Activated naive CD4-positive, alpha-beta T cell treated with anti-CD3 and anti-CD28 coated beads for 36 hours (primary cell): ENCODE data around the gene CEP72. TPM values are rescaled to one million over a fixed set of nuclear protein-coding genes. Genes with fewer than 3 reads are reported as not detected.

Source experiments
- CTCF ChIA-PET: fragments of 350-600 bp; sonication (Branson Sonifier 250); formaldehyde crosslinking; loops from one replicate; lab custom pipeline; 2021; ENCODE audit warnings: antibody characterized with exemption; lab: Charles Lee
- DNase-seq: peaks from one replicate; pipeline ENCODE4 v3.0.0-alpha.2; 2020
- H3K27ac Mint-ChIP-seq: one replicate; pipeline ENCODE4 v1.8.0; 2021; ENCODE audit warnings: mild to moderate bottlenecking, mixed read lengths
- H3K27me3 Mint-ChIP-seq: one replicate; pipeline ENCODE4 v1.8.0; 2021; ENCODE audit warnings: low read depth, mixed read lengths
- H3K36me3 Mint-ChIP-seq: one replicate; pipeline ENCODE4 v1.8.0; 2021; ENCODE audit warnings: low read depth, mixed read lengths
- H3K4me1 Mint-ChIP-seq: one replicate; pipeline ENCODE4 v1.8.0; 2021; ENCODE audit warnings: low read depth, mixed read lengths
- H3K4me3 Mint-ChIP-seq: one replicate; pipeline ENCODE4 v1.8.0; 2021; ENCODE audit warnings: mild to moderate bottlenecking, moderate library complexity, mixed read lengths
- H3K9me3 Mint-ChIP-seq: one replicate; pipeline ENCODE4 v1.8.0; 2021; ENCODE audit warnings: mixed read lengths
- intact Hi-C: fragments of 100-400 bp; cut with micrococcal nuclease; formaldehyde crosslinking; loops from one replicate; pipeline ENCODE4 v1.15.1; 2023
- total RNA-seq, 2 experiments: library from RNA; stranded (reverse); gene quantifications; one replicate each; pipeline ENCODE4 v1.2.3, GENCODE V29; 2021

The CEP72 gene
- total RNA-seq, 2 experiments from 2014 or later: 18.3 to 18.8 TPM

DNA sequence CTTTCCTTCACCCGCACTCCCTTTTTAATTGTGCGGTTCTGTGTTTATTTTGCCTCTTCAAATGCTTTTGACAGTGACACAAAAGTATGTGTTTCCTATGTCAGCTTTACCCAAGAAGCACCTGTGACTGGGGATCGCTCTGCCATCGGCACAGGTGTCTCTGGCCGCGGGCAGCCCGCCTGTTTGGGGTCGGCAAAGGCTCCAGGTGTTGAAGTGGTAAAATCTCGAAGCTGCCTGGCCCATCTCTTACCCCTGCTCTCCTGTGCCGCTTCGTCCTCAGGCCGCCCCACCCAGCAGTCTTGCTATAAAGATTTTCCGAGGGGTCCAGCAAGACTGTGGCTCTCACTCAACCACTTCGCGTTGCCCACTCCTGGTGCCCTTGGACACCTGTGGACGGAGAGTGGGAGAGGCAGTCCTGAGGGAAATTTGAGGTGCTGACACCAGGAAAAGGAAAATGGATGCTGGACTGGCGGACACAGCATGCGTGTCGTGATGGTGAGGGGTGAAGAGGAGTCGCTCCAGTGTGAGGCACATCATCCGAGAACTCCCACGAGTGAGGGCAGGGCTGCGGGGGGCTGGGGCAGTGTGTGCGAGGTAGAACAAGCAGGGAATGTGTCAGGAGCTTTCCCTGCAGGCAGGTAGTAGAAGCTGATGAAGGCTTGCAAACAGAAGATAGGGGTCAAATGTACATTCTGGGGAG is 29.1 kb upstream of the CEP72 start:
- H3K27me3 Mint-ChIP-seq: peaks cover 34% of the 10 kb centered on the region
- intact Hi-C loops: no loop called here
- CTCF ChIA-PET: no interaction called here

DNA sequence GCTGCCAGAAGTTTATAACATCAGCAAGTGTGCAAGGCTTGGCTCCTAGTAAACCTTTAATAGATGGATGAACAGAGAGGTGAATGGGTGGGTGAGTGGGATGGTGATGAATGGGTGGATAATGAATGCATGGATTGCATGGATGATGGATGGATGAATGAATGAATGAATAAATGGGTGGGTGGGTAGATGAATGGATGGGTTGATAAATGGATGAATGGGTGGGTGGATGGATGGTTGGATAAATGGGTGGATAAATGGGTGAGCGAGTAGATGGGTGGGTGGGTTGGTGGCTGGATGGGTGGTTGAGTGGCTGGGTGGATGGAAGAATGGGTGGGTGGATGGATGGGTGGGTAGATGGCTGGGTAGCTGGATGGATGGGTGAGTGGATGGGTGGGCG is 28.5 kb upstream of the CEP72 start:
- no peak for DNase-seq
- Mint-ChIP-seq H3K27ac (no peak overlapping the region), H3K4me3 (no peak overlapping the region), H3K4me1 (no peaks in the 10 kb centered on the region), H3K27me3 (peaks cover 31% of the 10 kb centered on the region), H3K36me3 (no peaks in the 10 kb centered on the region), H3K9me3 (peaks cover 5% of the 10 kb centered on the region)
- CTCF ChIA-PET: no interaction called here
- intact Hi-C loops: no loop called here

More for the DNA sequence above, 29.1 kb upstream of the CEP72 start:
- Mint-ChIP-seq H3K36me3 (no peaks in the 10 kb centered on the region), H3K4me3 (no peak overlapping the region), H3K9me3 (peaks cover 5% of the 10 kb centered on the region), H3K4me1 (no peaks in the 10 kb centered on the region), H3K27ac (no peak overlapping the region)
- no peak for DNase-seq

DNA sequence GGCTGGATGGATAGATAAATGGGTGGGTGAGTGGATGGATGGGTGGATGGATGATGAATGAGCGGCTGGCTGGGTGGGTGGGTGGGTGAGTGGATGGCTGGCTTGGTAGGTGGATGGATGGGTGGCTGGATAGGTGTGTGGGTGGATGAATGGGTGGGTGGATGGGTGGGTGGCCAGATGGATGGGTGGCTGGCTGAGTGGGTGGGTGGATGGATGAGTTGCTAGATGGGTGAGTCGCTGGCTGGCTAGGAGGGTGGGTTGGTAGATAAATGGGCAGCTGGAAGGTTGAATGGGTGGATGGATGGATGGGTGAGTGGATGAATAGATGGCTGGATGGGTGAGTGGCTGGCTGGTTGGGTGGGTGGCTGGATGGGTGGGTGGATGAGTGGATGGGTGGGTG is 27.9 kb upstream of the CEP72 start:
- no peak for DNase-seq
- Mint-ChIP-seq H3K9me3 (peaks cover 5% of the 10 kb centered on the region), H3K27me3 (peaks cover 28% of the 10 kb centered on the region), H3K4me3 (no peak overlapping the region), H3K4me1 (no peaks in the 10 kb centered on the region), H3K36me3 (no peaks in the 10 kb centered on the region), H3K27ac (no peak overlapping the region)
- intact Hi-C loops: no loop called here
- CTCF ChIA-PET: no interaction called here

DNA sequence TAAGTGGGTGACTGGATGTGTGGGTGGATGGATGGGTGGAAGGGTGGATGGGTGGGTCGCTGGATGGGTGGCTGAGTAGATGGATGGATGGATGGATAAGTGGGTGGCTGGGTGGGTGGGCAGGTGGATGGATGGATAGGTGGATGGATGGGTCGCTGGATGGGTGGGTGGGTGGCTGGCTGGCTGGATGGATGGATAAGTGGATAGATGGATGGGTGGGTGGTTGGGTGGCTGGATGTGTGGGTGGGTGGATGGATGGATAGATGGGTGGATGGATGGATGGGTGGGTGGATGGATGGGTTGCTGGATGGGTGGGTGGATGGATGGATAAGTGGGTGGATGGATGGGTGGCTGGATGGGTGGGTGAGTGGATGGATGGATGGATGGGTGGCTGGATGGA is 27.3 kb upstream of the CEP72 start:
- Mint-ChIP-seq H3K4me1 (no peaks in the 10 kb centered on the region), H3K36me3 (no peaks in the 10 kb centered on the region), H3K9me3 (peaks cover 9% of the 10 kb centered on the region), H3K27me3 (peaks cover 33% of the 10 kb centered on the region), H3K27ac (no peak overlapping the region), H3K4me3 (no peak overlapping the region)
- CTCF ChIA-PET: no interaction called here
- no peak for DNase-seq
- intact Hi-C loops: no loop called here

DNA sequence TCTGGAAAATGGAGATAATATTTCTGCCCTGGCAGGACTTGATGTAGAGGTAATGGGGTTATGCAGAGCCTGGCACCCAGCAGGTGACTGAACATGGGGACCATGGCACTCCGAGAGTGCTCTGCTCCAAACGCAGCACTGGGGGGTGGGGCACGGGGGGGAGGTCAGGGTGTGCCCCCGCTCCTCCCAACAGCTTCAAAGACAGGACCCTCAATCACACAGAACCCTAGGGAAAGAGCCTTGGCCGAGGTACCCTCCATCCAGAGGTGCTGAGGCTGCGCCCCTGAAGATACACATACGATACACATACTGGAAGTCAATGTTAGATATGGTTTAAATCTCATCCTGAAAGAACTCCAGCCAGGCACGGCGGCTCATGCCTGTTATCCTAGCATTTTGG is 26.6 kb upstream of the CEP72 start:
- peaks cover 13% of the 10 kb centered on the region for H3K9me3 Mint-ChIP-seq
- H3K4me1 Mint-ChIP-seq: no peaks in the 10 kb centered on the region
- H3K36me3 Mint-ChIP-seq: no peaks in the 10 kb centered on the region
- no peak overlapping the region for H3K27ac Mint-ChIP-seq
- H3K4me3 Mint-ChIP-seq: no peak overlapping the region
- H3K27me3 Mint-ChIP-seq: peaks cover 29% of the 10 kb centered on the region
- intact Hi-C loops: no loop called here
- DNase-seq: no peak
- CTCF ChIA-PET: no interaction called here

DNA sequence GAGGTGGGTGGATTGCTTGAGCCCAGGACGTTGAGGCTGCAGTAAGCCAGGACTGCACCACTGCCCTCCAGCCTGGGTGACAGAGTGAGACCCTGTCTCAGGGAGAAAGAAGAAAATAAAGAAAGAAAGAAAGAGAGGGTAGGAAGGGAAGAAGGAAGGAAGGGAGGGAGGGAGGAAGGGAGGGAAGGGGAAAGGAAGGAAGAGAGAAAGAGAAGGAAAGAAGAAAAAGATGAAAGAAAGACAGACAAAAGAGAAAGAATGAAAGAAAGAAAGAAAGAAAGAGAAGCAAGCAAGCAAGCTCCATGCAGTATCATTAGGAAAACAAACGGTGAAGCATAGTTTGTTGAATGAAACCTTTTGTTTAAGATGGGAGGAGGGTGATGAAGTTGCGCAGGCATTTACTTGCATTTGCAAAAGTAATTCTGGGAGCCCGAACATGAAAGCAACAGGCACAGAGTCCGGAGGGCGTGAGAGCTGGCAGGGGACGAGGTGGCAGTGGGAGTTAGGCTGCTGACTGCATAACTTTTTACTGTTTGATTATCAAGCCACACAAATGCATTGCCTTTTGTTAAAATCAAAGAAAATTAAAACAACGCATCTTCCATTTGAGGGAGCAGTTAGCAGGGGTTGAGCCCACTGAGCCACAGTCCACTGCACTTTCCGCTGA is 26.0 kb upstream of the CEP72 start:
- Mint-ChIP-seq H3K27me3 (peaks cover 24% of the 10 kb centered on the region), H3K36me3 (no peaks in the 10 kb centered on the region), H3K4me3 (no peak overlapping the region), H3K4me1 (no peaks in the 10 kb centered on the region), H3K27ac (no peak overlapping the region), H3K9me3 (peaks cover 13% of the 10 kb centered on the region)
- no peak for DNase-seq
- intact Hi-C loops: no loop called here
- CTCF ChIA-PET: no interaction called here

DNA sequence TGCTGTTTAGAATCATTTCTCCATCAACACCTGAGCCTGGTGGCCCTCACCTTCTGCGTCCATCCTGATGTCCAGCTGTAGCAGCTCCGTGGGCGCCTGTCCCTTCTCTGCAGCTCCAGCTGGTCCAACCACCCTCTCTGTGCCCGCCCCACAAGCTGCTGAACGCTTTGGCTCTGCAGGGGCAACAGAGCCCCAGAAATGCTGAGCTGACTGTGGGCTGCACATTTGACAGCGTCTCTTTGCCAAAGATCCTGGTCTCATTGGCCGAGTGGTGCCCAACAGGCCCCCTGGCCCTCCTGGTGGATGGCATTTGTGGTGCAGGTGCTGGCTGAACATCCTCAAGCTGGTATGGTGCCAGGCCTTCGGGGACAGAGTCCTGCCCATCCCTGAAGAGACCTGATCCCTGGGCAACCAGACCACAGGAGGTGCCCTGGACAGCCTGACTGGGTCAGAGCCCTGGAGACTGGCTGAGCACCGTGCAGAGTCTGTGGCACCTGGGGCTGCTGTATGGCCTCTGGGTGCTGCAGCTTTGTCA is 25.3 kb upstream of the CEP72 start:
- Mint-ChIP-seq H3K27me3 (peaks cover 23% of the 10 kb centered on the region), H3K4me1 (no peaks in the 10 kb centered on the region), H3K27ac (no peak overlapping the region), H3K36me3 (no peaks in the 10 kb centered on the region), H3K9me3 (peaks cover 14% of the 10 kb centered on the region), H3K4me3 (no peak overlapping the region)
- intact Hi-C loops: no loop called here
- CTCF ChIA-PET: no interaction called here
- DNase-seq: no peak

DNA sequence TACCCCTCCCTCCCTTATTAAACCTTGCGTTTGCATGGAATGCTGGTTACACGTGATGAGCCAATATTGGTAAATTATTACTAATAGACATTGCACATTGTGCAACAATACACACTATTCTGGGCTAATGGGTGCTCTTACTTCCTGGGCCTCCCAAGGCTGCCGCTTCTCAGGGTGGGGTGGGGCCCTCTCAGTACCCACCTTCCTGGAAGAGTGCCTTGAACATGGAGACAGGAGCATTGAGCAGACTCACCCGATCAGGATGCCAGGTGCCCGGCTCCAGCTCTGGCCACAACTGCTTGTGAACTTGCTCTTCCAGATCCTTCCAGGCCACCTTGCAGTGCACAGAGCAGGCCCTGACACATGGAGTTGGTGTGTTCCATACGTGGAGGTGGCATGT is 24.7 kb upstream of the CEP72 start:
- Mint-ChIP-seq H3K27me3 (peaks cover 21% of the 10 kb centered on the region), H3K27ac (no peak overlapping the region), H3K9me3 (peaks cover 14% of the 10 kb centered on the region), H3K4me1 (no peaks in the 10 kb centered on the region), H3K36me3 (no peaks in the 10 kb centered on the region), H3K4me3 (no peak overlapping the region)
- CTCF ChIA-PET: no interaction called here
- intact Hi-C loops: no loop called here
- no peak for DNase-seq

DNA sequence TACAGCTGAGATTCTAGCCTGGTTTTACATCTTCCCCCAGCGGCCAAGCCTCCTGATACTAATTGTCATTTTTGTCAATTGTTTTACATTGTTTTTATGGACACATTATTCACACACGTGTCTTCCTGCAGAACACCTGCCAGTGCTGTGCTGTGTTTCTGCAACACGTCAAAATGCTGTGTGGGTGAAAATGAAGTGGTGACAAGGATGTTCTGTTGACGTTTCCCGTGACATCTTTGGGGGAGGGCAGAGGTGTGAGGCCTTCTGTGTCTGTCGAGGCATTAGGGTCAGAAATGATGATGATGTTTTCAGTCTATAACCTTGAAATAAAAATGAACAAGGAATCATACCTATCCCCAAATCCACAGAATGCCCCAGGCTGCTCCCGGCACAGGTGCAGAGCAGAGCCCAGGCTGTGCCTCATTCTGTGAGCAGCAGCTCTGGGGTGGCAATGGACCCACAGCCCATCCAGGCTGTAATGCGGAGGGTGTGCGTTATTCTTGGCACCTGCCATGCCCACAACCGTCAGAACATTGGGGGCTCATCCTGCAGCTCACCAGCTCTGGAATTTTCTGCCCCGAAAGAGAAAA is 23.6 kb upstream of the CEP72 start:
- CTCF ChIA-PET: no interaction called here
- no peaks in the 10 kb centered on the region for H3K4me1 Mint-ChIP-seq
- no peak overlapping the region for H3K4me3 Mint-ChIP-seq

DNA sequence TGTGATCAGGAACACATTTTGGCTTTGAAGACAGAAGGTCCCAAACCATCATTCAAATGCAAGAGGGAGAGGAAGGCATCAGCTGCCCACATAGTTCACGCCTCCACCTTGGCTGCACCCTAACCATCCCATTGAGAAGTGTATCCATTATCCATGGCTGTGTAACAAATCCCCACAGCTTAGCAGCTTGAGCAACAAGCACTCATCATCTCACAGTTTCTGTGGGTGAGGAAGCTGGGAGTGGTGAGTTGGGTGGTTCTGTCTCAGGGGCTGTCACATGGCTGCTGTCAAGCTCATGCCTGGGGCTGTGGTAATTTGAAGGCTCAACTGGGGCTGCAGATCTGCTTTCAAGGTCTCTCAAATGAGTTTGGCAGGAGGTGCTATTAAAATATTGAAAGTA is 23.0 kb upstream of the CEP72 start:
- H3K27me3 Mint-ChIP-seq: peaks cover 22% of the 10 kb centered on the region
- peaks cover 9% of the 10 kb centered on the region for H3K9me3 Mint-ChIP-seq
- no peak overlapping the region for H3K4me3 Mint-ChIP-seq
- H3K27ac Mint-ChIP-seq: no peak overlapping the region
- no peaks in the 10 kb centered on the region for H3K36me3 Mint-ChIP-seq
- CTCF ChIA-PET: no interaction called here
- H3K4me1 Mint-ChIP-seq: no peaks in the 10 kb centered on the region
- DNase-seq: no peak
- intact Hi-C loops: no loop called here

More for the DNA sequence above, 23.6 kb upstream of the CEP72 start:
- intact Hi-C loops: no loop called here
- H3K27ac Mint-ChIP-seq: no peak overlapping the region
- H3K36me3 Mint-ChIP-seq: no peaks in the 10 kb centered on the region
- peaks cover 20% of the 10 kb centered on the region for H3K27me3 Mint-ChIP-seq
- no peak for DNase-seq
- peaks cover 11% of the 10 kb centered on the region for H3K9me3 Mint-ChIP-seq

DNA sequence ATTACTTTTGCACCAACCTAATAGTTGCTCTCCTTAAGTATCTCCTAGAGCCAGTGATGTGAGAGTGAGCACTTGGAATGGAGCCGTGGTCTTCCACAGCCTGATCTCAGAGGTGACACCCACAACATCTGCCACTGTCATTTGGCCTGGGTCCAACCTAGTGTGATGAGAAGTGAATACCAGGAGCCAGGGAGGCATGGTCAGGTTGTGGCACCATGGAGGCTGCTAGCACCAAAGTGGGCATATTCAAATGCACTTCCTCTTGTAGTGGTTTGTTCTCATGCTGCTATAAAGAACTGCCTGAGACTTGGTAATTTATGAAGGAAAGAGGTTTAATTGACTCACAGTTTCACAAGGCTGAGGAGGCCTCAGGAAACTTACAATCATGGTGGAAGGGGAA is 22.6 kb upstream of the CEP72 start:
- H3K36me3 Mint-ChIP-seq: no peaks in the 10 kb centered on the region
- peaks cover 9% of the 10 kb centered on the region for H3K9me3 Mint-ChIP-seq
- no peak for DNase-seq
- no peaks in the 10 kb centered on the region for H3K4me1 Mint-ChIP-seq
- H3K4me3 Mint-ChIP-seq: no peak overlapping the region
- no peak overlapping the region for H3K27ac Mint-ChIP-seq
- peaks cover 25% of the 10 kb centered on the region for H3K27me3 Mint-ChIP-seq
- CTCF ChIA-PET: no interaction called here
- intact Hi-C loops: no loop called here

DNA sequence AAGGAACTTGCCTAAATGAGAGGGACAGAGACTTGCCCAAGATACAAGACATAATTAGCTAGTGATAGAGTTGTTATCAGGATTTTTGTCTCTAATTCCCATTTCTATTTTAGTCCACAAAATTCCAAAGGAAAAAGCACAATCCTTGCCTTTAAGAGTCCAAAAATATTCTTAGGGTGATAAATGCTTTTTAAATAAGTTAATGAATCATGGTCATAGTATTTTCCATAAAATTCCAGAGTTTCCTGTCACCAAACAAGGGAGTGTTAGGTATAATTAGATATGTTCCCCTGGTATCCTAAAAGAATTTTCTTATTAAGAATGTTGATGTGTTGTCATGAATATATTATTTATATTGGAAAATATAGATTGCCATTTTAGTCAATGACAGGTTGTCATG is 21.8 kb upstream of the CEP72 start:
- H3K4me3 Mint-ChIP-seq: no peak overlapping the region
- no peaks in the 10 kb centered on the region for H3K36me3 Mint-ChIP-seq
- DNase-seq: no peak
- CTCF ChIA-PET: no interaction called here
- H3K4me1 Mint-ChIP-seq: no peaks in the 10 kb centered on the region
- H3K9me3 Mint-ChIP-seq: peaks cover 9% of the 10 kb centered on the region
- no peak overlapping the region for H3K27ac Mint-ChIP-seq
- H3K27me3 Mint-ChIP-seq: peaks cover 25% of the 10 kb centered on the region
- intact Hi-C loops: no loop called here

DNA sequence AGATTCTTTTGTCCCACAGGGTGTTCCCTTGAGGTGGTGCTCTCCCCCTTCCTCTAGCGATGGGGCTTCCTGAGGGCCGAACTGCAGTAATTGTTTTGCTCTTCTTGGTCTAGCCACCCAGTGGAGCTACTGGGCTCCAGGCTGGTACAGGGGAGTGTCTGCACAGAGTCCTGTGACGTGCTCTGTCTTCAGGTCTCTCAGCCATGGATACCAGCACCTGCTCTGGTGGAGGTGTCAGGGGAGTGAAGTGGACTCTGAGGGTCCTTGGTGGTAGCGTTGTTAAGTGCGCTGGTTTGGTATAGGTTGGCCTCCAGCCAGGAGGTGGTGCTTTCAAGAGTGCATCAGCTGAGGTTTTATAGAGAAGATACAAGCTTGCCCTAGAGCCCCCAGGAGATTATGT is 20.4 kb upstream of the CEP72 start:
- no peak overlapping the region for H3K4me3 Mint-ChIP-seq
- intact Hi-C loops: no loop called here
- H3K4me1 Mint-ChIP-seq: no peaks in the 10 kb centered on the region
- H3K36me3 Mint-ChIP-seq: no peaks in the 10 kb centered on the region
- DNase-seq: peak; percentile 2
- H3K9me3 Mint-ChIP-seq: peaks cover 9% of the 10 kb centered on the region
- H3K27me3 Mint-ChIP-seq: peaks cover 25% of the 10 kb centered on the region
- H3K27ac Mint-ChIP-seq: no peak overlapping the region
- CTCF ChIA-PET: no interaction called here
